IMR-90 (cell line): Measurements from ENCODE around the gene BPIFB2. TPM values are rescaled to one million over a fixed set of nuclear protein-coding genes. Genes with fewer than 3 reads are reported as not detected.

Experiments used
- ATAC-seq: fragments of 200-7000 bp; cut with Tn5 transposase; 2 replicates; pipeline ENCODE4 v1.9.1; 2020; ENCODE audit warnings: low read depth, mild to moderate bottlenecking, moderate library complexity
- BruUV-seq: library from RNA; stranded (reverse); fragments of 400-500 nt; replicated peaks from 2 replicates; lab custom pipeline; 2021; lab: Mats Ljungman, UMichigan
- CTCF ChIA-PET: fragments of 300-600 bp; formaldehyde crosslinking; extraction: SDS; loops from one replicate; lab custom pipeline; 2021; ENCODE audit warnings: antibody characterized with exemption; lab: Yijun Ruan, JAX
- POLR2A ChIA-PET: fragments of 300-600 bp; sonication (Branson Sonifier 250); formaldehyde crosslinking; loops from one replicate; lab custom pipeline; 2022; ENCODE audit warnings: antibody characterized with exemption; ENCODE audit not compliant: unreplicated experiment; lab: Charles Lee
- DNase-seq: peaks from one replicate; pipeline ENCODE4 v3.0.0; 2013
- H2AFZ ChIP-seq: replicated peaks from 2 replicates; pipeline ENCODE3; 2013; ENCODE audit warnings: low read length, mild to moderate bottlenecking; ENCODE audit not compliant: poor library complexity
- H2AK5ac ChIP-seq: 2 replicates; pipeline ENCODE4 v1.6.1; 2013; ENCODE audit warnings: low read depth, low read length, inconsistent platforms
- H2AK9ac ChIP-seq: replicated peaks from 2 replicates; pipeline ENCODE3; 2013; ENCODE audit warnings: mild to moderate bottlenecking, low read depth, low read length, moderate library complexity; ENCODE audit not compliant: poor library complexity
- H2BK120ac ChIP-seq: 2 replicates; pipeline ENCODE4 v1.6.1; 2013; ENCODE audit warnings: low read depth, low read length, inconsistent platforms
- H2BK15ac ChIP-seq: 3 replicates; pipeline ENCODE4 v1.6.1; 2013; ENCODE audit warnings: low read depth, low read length, inconsistent platforms
- H2BK20ac ChIP-seq: 2 replicates; pipeline ENCODE4 v1.6.1; 2013; ENCODE audit warnings: low read depth, mild to moderate bottlenecking, inconsistent platforms, low read length, moderate library complexity
- H2BK5ac ChIP-seq: 2 replicates; pipeline ENCODE4 v1.6.1; 2013; ENCODE audit warnings: mild to moderate bottlenecking, low read depth, low read length, inconsistent platforms; ENCODE audit not compliant: poor library complexity, severe bottlenecking
- H3K14ac ChIP-seq: replicated peaks from 2 replicates; pipeline ENCODE4 v1.6.1; 2013; ENCODE audit warnings: low read depth, low read length, inconsistent platforms
- H3K18ac ChIP-seq: 2 replicates; pipeline ENCODE4 v1.6.1; 2013; ENCODE audit warnings: low read depth, low read length, control low read depth
- H3K23ac ChIP-seq: 2 replicates; pipeline ENCODE4 v1.6.1; 2013; ENCODE audit warnings: low read depth, low read length, inconsistent platforms
- H3K27ac ChIP-seq: 2 replicates; pipeline ENCODE4 v1.5.1; 2013; ENCODE audit warnings: mild to moderate bottlenecking, control low read depth, low read length; ENCODE audit not compliant: insufficient read depth
- H3K27me3 ChIP-seq: 2 replicates; pipeline ENCODE4 v1.6.1; 2013; ENCODE audit warnings: low read length; ENCODE audit not compliant: control insufficient read depth, insufficient read depth
- H3K36me3 ChIP-seq: 2 replicates; pipeline ENCODE4 v1.6.1; 2013; ENCODE audit warnings: low read length, mixed read lengths; ENCODE audit not compliant: control insufficient read depth, insufficient read depth
- H3K4ac ChIP-seq: 2 replicates; pipeline ENCODE4 v1.6.1; 2013; ENCODE audit warnings: low read depth, low read length, inconsistent platforms
- H3K4me1 ChIP-seq: 2 replicates; pipeline ENCODE4 v1.6.1; 2013; ENCODE audit warnings: low read length, mixed read lengths; ENCODE audit not compliant: control insufficient read depth, insufficient read depth
- H3K4me2 ChIP-seq: 2 replicates; pipeline ENCODE4 v1.6.1; 2013; ENCODE audit warnings: low read depth, mild to moderate bottlenecking, control low read depth, low read length, moderate library complexity
- H3K4me3 ChIP-seq: 2 replicates; pipeline ENCODE4 v1.5.1; 2013; ENCODE audit warnings: low read depth, mild to moderate bottlenecking, control low read depth, low read length, moderate library complexity; ENCODE audit not compliant: insufficient read depth
- H3K56ac ChIP-seq: 2 replicates; pipeline ENCODE4 v1.6.1; 2013; ENCODE audit warnings: low read length, inconsistent platforms; ENCODE audit not compliant: insufficient read depth; ENCODE audit errors: extremely low read depth
- H3K79me1 ChIP-seq, 2 experiments: 2 replicates each; pipeline ENCODE4 v1.6.1; 2013; ENCODE audit warnings: low read length in 2 of 2, inconsistent platforms in 1 of 2, low read depth in 1 of 2
- H3K9ac ChIP-seq: 2 replicates; pipeline ENCODE4 v1.6.1; 2013; ENCODE audit warnings: low read depth, low read length, control low read depth
- H3K9me1 ChIP-seq: 2 replicates; pipeline ENCODE4 v1.6.1; 2013; ENCODE audit warnings: low read length, inconsistent platforms; ENCODE audit not compliant: insufficient read depth
- H3K9me3 ChIP-seq: 2 replicates; pipeline ENCODE4 v1.6.1; 2013; ENCODE audit warnings: low read length; ENCODE audit not compliant: control insufficient read depth, insufficient read depth
- H4K20me1 ChIP-seq: 2 replicates; pipeline ENCODE4 v1.6.1; 2013; ENCODE audit warnings: low read length, inconsistent platforms; ENCODE audit not compliant: insufficient read depth
- H4K5ac ChIP-seq: 2 replicates; pipeline ENCODE4 v1.6.1; 2013; ENCODE audit warnings: mild to moderate bottlenecking, low read depth, low read length, control low read depth
- H4K8ac ChIP-seq, 2 experiments: 2 replicates each; pipeline ENCODE4 v1.6.1; 2013; ENCODE audit warnings: low read depth in 2 of 2, low read length in 2 of 2, control low read depth in 1 of 2, inconsistent platforms in 1 of 2
- H4K91ac ChIP-seq: 2 replicates; pipeline ENCODE4 v1.6.1; 2013; ENCODE audit warnings: low read depth, low read length, inconsistent platforms; ENCODE audit not compliant: insufficient read depth
- BHLHE40 ChIP-seq: fragments of 150-350 bp; IDR thresholded peaks from 2 replicates; pipeline ENCODE4 v1.6.1; 2016; ENCODE audit warnings: mild to moderate bottlenecking, low read depth, low read length
- CEBPB ChIP-seq: IDR thresholded peaks from 2 replicates; pipeline ENCODE4 v1.6.1; 2012; ENCODE audit warnings: low read depth, low read length, improper control_type of control experiment
- CHD1 ChIP-seq: IDR thresholded peaks from 2 replicates; pipeline ENCODE4 v1.6.1; 2012; ENCODE audit warnings: low read depth, low read length, improper control_type of control experiment
- CTCF ChIP-seq: conservative IDR thresholded peaks from 2 replicates; pipeline ENCODE4 v1.5.1; 2012; ENCODE audit warnings: mild to moderate bottlenecking, low read depth, low read length, improper control_type of control experiment
- ELK1 ChIP-seq: fragments of 150-350 bp; IDR thresholded peaks from 2 replicates; pipeline ENCODE4 v1.6.1; 2016; ENCODE audit warnings: low read depth, mild to moderate bottlenecking, low read length, moderate library complexity, borderline replicate concordance
- FOS ChIP-seq: fragments of 150-350 bp; IDR thresholded peaks from 2 replicates; pipeline ENCODE4 v1.6.1; 2016; ENCODE audit warnings: low read depth, low read length
- MAFK ChIP-seq: IDR thresholded peaks from 2 replicates; pipeline ENCODE4 v1.6.1; 2012; ENCODE audit warnings: low read depth, low read length, improper control_type of control experiment
- MAZ ChIP-seq: IDR thresholded peaks from 2 replicates; pipeline ENCODE4 v1.6.1; 2012; ENCODE audit warnings: low read depth, mild to moderate bottlenecking, low read length, improper control_type of control experiment, moderate library complexity, borderline replicate concordance
- MXI1 ChIP-seq: IDR thresholded peaks from 2 replicates; pipeline ENCODE4 v1.6.1; 2012; ENCODE audit warnings: low read depth, mild to moderate bottlenecking, low read length, moderate library complexity, borderline replicate concordance
- NFE2L2 ChIP-seq: fragments of 150-350 bp; IDR thresholded peaks from 2 replicates; pipeline ENCODE4 v1.6.1; 2016; ENCODE audit warnings: low read depth, mild to moderate bottlenecking, low read length
- POLR2A ChIP-seq: IDR thresholded peaks from 2 replicates; pipeline ENCODE4 v1.6.1; 2012; ENCODE audit warnings: mild to moderate bottlenecking, low read depth, low read length
- RAD21 ChIP-seq: IDR thresholded peaks from 2 replicates; pipeline ENCODE4 v1.6.1; 2012; ENCODE audit warnings: low read length, improper control_type of control experiment
- RCOR1 ChIP-seq: IDR thresholded peaks from 2 replicates; pipeline ENCODE4 v1.6.1; 2012; ENCODE audit warnings: mild to moderate bottlenecking, low read length, improper control_type of control experiment; ENCODE audit not compliant: insufficient replicate concordance
- RFX5 ChIP-seq: IDR thresholded peaks from 2 replicates; pipeline ENCODE4 v1.8.0; 2012; ENCODE audit warnings: low read depth, mild to moderate bottlenecking, low read length, moderate library complexity
- SMC3 ChIP-seq: fragments of 150-350 bp; IDR thresholded peaks from 2 replicates; pipeline ENCODE4 v1.6.1; 2016; ENCODE audit warnings: low read depth, mild to moderate bottlenecking, antibody characterized with exemption, low read length, moderate library complexity
- USF2 ChIP-seq: fragments of 150-350 bp; IDR thresholded peaks from 2 replicates; pipeline ENCODE4 v1.6.1; 2017; ENCODE audit warnings: mild to moderate bottlenecking, antibody characterized with exemption, low read length, low read depth
- WGBS, 2 experiments: methylation state at CpG; one replicate each; pipeline versions ENCODE4 v1.1.5 to v1.1.7; 2013; ENCODE audit warnings: missing lambda C conversion rate in 2 of 2; ENCODE audit not compliant: insufficient read length in 1 of 2; ENCODE audit errors: extremely low coverage in 2 of 2; 5-methylcytosine and 5-hydroxymethylcytosine counted together
- dilution Hi-C: fragments of 300-500 bp; cut with HindIII; formaldehyde crosslinking; loops from one replicate; pipeline ENCODE4 v1.14.3; 2018; ENCODE audit warnings: low sequenced_read_pairs; ENCODE audit not compliant: unreplicated experiment
- in situ Hi-C: fragments of 300-500 bp; cut with MboI; formaldehyde crosslinking; loops from 3 replicates; pipeline ENCODE4 v1.14.3; 2019; ENCODE audit warnings: low sequenced_read_pairs, inconsistent platforms, mixed read lengths
- intact Hi-C: fragments of 100-400 bp; cut with micrococcal nuclease; formaldehyde crosslinking; loops from 2 replicates; pipeline ENCODE4 v1.10.0; 2022
- polyA plus RNA-seq, 3 experiments: library from polyadenylated mRNA; depleted of rRNA; stranded (reverse); fragments of >200 nt; gene quantifications; 2 replicates each; pipeline ENCODE4 v1.2.3, GENCODE V29; 2012; ENCODE audit warnings: low replicate concordance in 1 of 3
- total RNA-seq: library from RNA; depleted of rRNA; stranded (reverse); fragments of >200 nt; gene quantifications from 2 replicates; pipeline ENCODE4 v1.2.3, GENCODE V29; 2012

BPIFB2 gene
- total and polyA plus RNA-seq, 2 of the 4 experiments (the other 2 are of a cell fraction) = not detected

GRCh38 chr20:33022694-33023438 lies 15.4 kb downstream of the BPIFB2 start:
- no peak overlapping the region for H3K14ac ChIP-seq
- DNase-seq = no peak
- H2AFZ ChIP-seq = no peak overlapping the region
- no peaks in the 10 kb centered on the region for H3K9me1 ChIP-seq
- no peak overlapping the region for H2AK5ac ChIP-seq
- no peak overlapping the region for H3K23ac ChIP-seq
- H2BK5ac ChIP-seq = no peak overlapping the region
- no peak for ATAC-seq
- no peak overlapping the region for H3K4ac ChIP-seq
- no peak overlapping the region for H2BK20ac ChIP-seq
- TF ChIP-seq BHLHE40 = no peak
- no peak for TF ChIP-seq MXI1
- TF ChIP-seq MAFK = no peak
- TF ChIP-seq ELK1 = no peak
- no peak for TF ChIP-seq RAD21
- TF ChIP-seq SMC3 = no peak
- TF ChIP-seq RFX5 = no peak
- TF ChIP-seq FOS = no peak
- no peak for TF ChIP-seq RCOR1
- TF ChIP-seq NFE2L2 = no peak
- TF ChIP-seq CTCF = no peak
- no peak for TF ChIP-seq CHD1
- no peak for TF ChIP-seq MAZ
- TF ChIP-seq POLR2A = no peak
- TF ChIP-seq USF2 = no peak
- no peak for TF ChIP-seq CEBPB
- H3K9ac ChIP-seq = no peak overlapping the region
- H3K56ac ChIP-seq = no peak overlapping the region
- in situ Hi-C loops = no loop called here
- H4K8ac ChIP-seq = no peak overlapping the region
- CTCF ChIA-PET = no interaction called here
- no peaks in the 10 kb centered on the region for H3K36me3 ChIP-seq
- H4K20me1 ChIP-seq = no peaks in the 10 kb centered on the region
- no peak overlapping the region for H3K4me3 ChIP-seq
- no peak overlapping the region for H4K5ac ChIP-seq
- H3K9me3 ChIP-seq = no peaks in the 10 kb centered on the region
- no peaks in the 10 kb centered on the region for H3K79me1 ChIP-seq
- 10% methylated on average over 3 of the region's 7 CpGs; no CpG with 5 or more reads in 1 of the 2 experiments for WGBS, 2 experiments
- H3K18ac ChIP-seq = no peak overlapping the region
- H4K91ac ChIP-seq = no peak overlapping the region
- H3K27ac ChIP-seq = no peak overlapping the region
- no peak overlapping the region for H2BK15ac ChIP-seq
- dilution Hi-C loops = no loop called here
- H2BK120ac ChIP-seq = no peak overlapping the region
- H3K4me2 ChIP-seq = no peak overlapping the region
- H3K27me3 ChIP-seq = no peaks in the 10 kb centered on the region; the same call in 1 of the 2 replicates
- no peaks in the 10 kb centered on the region for H3K4me1 ChIP-seq
- intact Hi-C loops = no loop called here
- H2AK9ac ChIP-seq = no peak overlapping the region
- no TSS peak for BruUV-seq
- POLR2A ChIA-PET = no interaction called here
